Uterus (tissue), 2 donors: ENCODE data around the gene ZMYND8.

Experiments
- CTCF ChIP-seq, 4 experiments: fragments of 200-600 bp in 2 of 4; fragments of 450-650 bp in 2 of 4; sonication (generic) in 2 of 4; IDR thresholded peaks; one replicate each; pipeline ENCODE4 v1.5.1; 2016 to 2019; ENCODE audit warnings: antibody characterized with exemption in 4 of 4, mild to moderate bottlenecking in 2 of 4, moderate library complexity in 1 of 4
- POLR2A ChIP-seq, 2 donors: fragments of 450-650 bp; IDR thresholded peaks; one replicate each; pipeline ENCODE4 v1.6.1; 2016; ENCODE audit warnings: antibody characterized with exemption in 2 of 2, mild to moderate bottlenecking in 1 of 2, moderate library complexity in 1 of 2

- TF ChIP-seq POLR2A (IDR thresholded peaks at IDR 0.05) (no peak), CTCF (IDR thresholded peaks at IDR 0.05) (no peak)
Measured at GRCh38 chr20:47201074-47201730, 155.3 kb downstream of the ZMYND8 start.
